C4-2B (cell line): ENCODE data around the gene NT5C.

Source experiments
- CTCF ChIP-seq: fragments of 450-650 bp; conservative IDR thresholded peaks from 2 replicates; pipeline ENCODE4 v1.5.1; 2017; ENCODE audit warnings: mild to moderate bottlenecking
- ZFX ChIP-seq: fragments of 450-650 bp; IDR thresholded peaks from 2 replicates; pipeline ENCODE4 v1.6.1; 2017

GRCh38 chr17:75173526-75173925 lies 42.0 kb upstream of the NT5C start:
- no peak for TF ChIP-seq CTCF
- no peak for TF ChIP-seq ZFX
